Subcutaneous abdominal adipose tissue (tissue), 5 donors: Measurements from ENCODE around the gene F5.

Experiments
- H3K27ac ChIP-seq: one replicate; pipeline ENCODE4 v1.7.0; 2013; ENCODE audit warnings: low read depth, mild to moderate bottlenecking, inconsistent platforms, low read length, moderate library complexity
- H3K27me3 ChIP-seq, 5 donors: one replicate each; pipeline ENCODE4 v1.7.0; 2013; ENCODE audit warnings: low read length in 5 of 5, inconsistent platforms in 1 of 5; ENCODE audit not compliant: control insufficient read depth in 5 of 5, insufficient read depth in 4 of 5
- H3K36me3 ChIP-seq, 5 donors: one replicate each; pipeline ENCODE4 v1.7.0; 2013; ENCODE audit warnings: low read length in 5 of 5; ENCODE audit not compliant: control insufficient read depth in 5 of 5, insufficient read depth in 5 of 5
- H3K4me1 ChIP-seq, 5 donors: one replicate each; pipeline ENCODE4 v1.7.0; 2013; ENCODE audit warnings: low read length in 5 of 5, mild to moderate bottlenecking in 3 of 5, moderate library complexity in 1 of 5; ENCODE audit not compliant: control insufficient read depth in 5 of 5, insufficient read depth in 5 of 5
- H3K4me3 ChIP-seq, 5 donors: one replicate each; pipeline ENCODE4 v1.7.0; 2013; ENCODE audit warnings: low read length in 5 of 5, low read depth in 1 of 5
- H3K9ac ChIP-seq, 5 donors: one replicate each; pipeline ENCODE4 v1.7.0; 2013; ENCODE audit warnings: low read length in 5 of 5, mild to moderate bottlenecking in 4 of 5, moderate library complexity in 3 of 5
- H3K9me3 ChIP-seq, 5 donors: one replicate each; pipeline ENCODE4 v1.7.0; 2013; ENCODE audit warnings: low read length in 5 of 5; ENCODE audit not compliant: control insufficient read depth in 5 of 5
- donor health status: healthy.
- donor health status: healthy.
- donor health status: healthy.
- donor health status: healthy.
- donor health status: healthy.

F5 gene

DNA sequence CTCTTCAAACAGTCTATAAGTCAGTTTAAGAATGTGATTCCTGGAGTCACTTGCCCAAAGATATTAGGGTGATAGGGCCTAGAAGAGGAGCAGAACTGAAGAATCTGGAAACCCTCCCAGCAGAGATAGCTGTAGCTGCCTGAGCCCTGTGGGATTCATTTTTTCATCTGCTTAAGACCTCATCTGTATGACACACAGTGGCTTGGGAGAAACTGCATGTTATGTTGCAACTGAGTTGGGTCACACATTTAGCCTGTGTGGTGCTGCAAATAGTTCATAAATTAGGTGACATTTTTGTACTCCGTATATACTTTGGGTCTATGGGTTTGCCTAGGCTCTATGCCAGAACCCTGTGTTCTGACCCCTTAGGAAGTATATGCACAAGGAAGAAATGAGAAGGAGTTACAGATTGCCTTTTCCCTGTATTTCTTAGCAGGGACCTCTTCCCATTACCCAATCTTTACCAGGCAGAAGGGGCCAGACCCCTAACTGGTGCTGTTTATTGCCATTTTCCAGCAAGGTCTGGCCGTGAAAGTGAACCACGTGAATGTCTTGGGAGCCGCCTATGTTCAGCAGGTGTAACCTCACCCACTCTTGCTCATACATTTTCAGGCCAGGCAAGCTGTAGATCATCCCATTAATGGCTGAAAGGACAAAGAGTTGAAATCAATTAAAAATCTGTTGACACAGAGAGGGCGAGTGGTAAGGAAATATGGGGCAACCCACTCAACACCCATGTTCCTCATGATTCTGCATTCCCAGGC lies 58.6 kb downstream of the F5 start:
- peak overlapping the region; percentile 0 for H3K27ac ChIP-seq
- H3K4me3 ChIP-seq, result no peak overlapping the region
- H3K27me3 ChIP-seq, result no peaks in the 10 kb centered on the region
- H3K36me3 ChIP-seq, result no peaks in the 10 kb centered on the region
- no peaks in the 10 kb centered on the region for H3K9me3 ChIP-seq
- H3K9ac ChIP-seq, result peak overlapping the region in 1 of 5 donors; percentile 20
- H3K4me1 ChIP-seq, result peaks cover 0 to 15% (median 14%) of the 10 kb centered on the region in 5 donors

DNA sequence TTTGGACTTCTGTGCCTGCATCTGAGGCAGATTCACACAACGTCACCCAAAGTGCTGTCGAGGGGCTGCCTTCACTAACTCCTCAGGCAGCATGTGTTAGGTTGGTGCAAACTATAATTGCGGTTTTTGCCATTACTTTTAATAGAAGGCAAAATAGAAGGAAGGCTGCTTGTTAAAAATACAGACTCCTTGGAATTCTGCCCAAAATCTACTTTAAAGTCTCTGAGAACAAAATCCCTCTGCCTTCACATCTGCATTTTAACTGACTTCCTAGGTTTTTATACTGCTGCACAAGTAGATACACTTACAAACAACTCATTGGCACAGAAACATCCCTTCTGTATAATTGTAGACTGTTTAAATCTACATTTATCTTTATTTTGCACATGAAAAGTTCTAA lies 59.3 kb downstream of the F5 start:
- H3K36me3 ChIP-seq, result no peaks in the 10 kb centered on the region
- no peak overlapping the region for H3K9ac ChIP-seq
- H3K27me3 ChIP-seq, result no peaks in the 10 kb centered on the region
- H3K4me1 ChIP-seq, result peaks cover 0 to 15% (median 14%) of the 10 kb centered on the region in 5 donors
- H3K9me3 ChIP-seq, result no peaks in the 10 kb centered on the region
- no peak overlapping the region for H3K4me3 ChIP-seq
- no peak overlapping the region for H3K27ac ChIP-seq

DNA sequence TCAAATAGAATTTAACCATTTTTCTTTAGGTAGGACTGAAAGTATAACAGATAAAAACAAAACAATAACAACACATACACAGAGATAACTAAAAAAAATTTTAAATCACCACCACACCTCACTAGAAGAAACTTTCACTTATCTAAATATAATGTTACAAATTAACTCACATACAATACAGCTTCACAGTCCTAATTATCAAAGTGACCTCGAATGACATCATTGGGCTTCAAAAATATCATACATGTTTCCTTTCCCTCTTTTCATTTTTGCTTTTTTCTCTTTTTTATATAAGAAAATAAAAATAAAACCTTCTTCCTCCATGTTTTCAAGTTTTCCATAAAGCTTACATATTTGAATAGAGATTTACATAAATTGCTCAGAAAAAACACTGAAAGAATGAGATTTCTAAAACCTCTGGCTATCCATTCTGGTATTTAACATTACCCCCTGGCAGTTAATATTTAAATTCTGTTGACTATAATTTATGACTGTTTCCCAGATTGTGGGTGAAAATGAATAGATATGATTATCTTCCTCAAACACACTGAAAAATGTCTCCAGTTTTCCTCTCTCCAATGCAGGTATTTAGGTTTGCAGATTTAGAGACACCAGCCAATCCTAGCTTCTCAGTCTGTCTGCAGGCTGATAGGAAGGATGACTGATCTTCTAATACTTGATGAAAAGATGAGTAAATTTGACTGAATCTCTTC lies 60.0 kb downstream of the F5 start:
- H3K4me3 ChIP-seq, result no peak overlapping the region
- peaks cover 0 to 15% (median 14%) of the 10 kb centered on the region in 5 donors for H3K4me1 ChIP-seq
- H3K9me3 ChIP-seq, result no peaks in the 10 kb centered on the region
- no peaks in the 10 kb centered on the region for H3K27me3 ChIP-seq
- H3K9ac ChIP-seq, result no peak overlapping the region
- H3K36me3 ChIP-seq, result no peaks in the 10 kb centered on the region
- H3K27ac ChIP-seq, result no peak overlapping the region

DNA sequence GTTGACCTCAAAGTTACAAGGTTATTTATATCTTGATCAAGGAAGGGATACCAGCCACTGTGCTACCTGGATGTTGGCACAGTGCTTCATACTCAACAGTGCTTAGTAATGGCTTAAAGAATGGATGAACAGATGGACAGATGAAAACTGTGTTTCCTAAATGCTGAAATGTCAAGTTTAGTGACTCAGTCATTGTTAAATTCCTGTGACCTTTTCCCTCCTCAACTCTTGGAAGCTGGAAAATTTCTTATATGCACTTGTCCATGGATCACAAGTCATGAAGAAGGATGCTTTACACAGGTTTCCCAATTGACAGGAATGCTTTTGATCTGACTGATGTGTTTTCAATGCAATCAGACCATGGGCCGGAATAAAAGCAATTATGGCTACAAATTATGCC lies 60.9 kb downstream of the F5 start:
- Histone ChIP-seq H3K4me3 (no peak overlapping the region), H3K9ac (no peak overlapping the region), H3K27ac (no peak overlapping the region), H3K27me3 (no peaks in the 10 kb centered on the region), H3K4me1 (peaks cover 0 to 15% (median 14%) of the 10 kb centered on the region in 5 donors), H3K36me3 (no peaks in the 10 kb centered on the region), H3K9me3 (no peaks in the 10 kb centered on the region)

DNA sequence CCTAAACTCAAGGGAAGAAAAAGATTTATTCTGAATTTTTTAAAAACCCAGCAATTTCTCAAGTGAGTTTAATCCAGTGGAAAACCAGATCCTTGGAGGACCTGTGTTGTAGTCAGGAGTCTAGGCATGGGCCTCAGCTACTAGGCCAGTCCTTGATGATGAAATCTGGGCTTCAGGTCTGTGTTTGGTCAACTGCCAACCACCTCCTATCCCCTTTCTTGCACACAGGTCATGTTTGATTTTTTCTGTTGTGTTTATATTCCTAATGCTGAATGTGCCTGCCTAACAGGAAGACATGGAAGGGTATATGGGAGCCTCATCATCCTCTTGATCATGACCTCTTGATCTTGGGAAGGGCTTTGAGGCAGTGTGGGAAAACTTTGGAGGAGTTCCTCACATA lies 62.4 kb downstream of the F5 start:
- no peak overlapping the region for H3K4me3 ChIP-seq
- H3K36me3 ChIP-seq, result no peaks in the 10 kb centered on the region
- H3K4me1 ChIP-seq, result peaks cover 0 to 15% (median 14%) of the 10 kb centered on the region in 5 donors
- H3K27ac ChIP-seq, result no peak overlapping the region
- H3K9me3 ChIP-seq, result no peaks in the 10 kb centered on the region
- H3K9ac ChIP-seq, result no peak overlapping the region
- no peaks in the 10 kb centered on the region for H3K27me3 ChIP-seq

DNA sequence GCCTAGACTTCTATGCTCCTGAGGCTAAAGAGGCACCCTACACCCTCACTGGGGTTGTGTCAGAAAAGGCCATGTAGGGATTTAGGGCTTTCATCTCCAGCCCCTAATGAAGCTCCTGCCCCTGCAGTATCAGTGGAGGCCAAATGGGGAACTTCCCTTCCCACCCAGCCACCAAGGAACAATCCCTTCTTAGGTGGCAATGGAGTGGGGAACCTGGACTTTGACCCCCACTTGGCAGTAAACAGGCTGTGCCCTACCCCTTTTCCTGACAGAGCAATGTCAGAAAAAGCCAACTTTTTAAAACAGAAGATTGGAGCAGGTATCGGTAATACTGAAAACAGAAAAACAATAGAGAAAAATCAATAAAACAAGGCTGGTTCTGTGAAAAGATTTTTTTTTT lies 65.1 kb downstream of the F5 start:
- no peak overlapping the region for H3K27ac ChIP-seq
- no peaks in the 10 kb centered on the region for H3K4me1 ChIP-seq
- H3K9me3 ChIP-seq, result no peaks in the 10 kb centered on the region
- no peaks in the 10 kb centered on the region for H3K36me3 ChIP-seq
- H3K4me3 ChIP-seq, result no peak overlapping the region
- H3K27me3 ChIP-seq, result no peaks in the 10 kb centered on the region
- H3K9ac ChIP-seq, result no peak overlapping the region

DNA sequence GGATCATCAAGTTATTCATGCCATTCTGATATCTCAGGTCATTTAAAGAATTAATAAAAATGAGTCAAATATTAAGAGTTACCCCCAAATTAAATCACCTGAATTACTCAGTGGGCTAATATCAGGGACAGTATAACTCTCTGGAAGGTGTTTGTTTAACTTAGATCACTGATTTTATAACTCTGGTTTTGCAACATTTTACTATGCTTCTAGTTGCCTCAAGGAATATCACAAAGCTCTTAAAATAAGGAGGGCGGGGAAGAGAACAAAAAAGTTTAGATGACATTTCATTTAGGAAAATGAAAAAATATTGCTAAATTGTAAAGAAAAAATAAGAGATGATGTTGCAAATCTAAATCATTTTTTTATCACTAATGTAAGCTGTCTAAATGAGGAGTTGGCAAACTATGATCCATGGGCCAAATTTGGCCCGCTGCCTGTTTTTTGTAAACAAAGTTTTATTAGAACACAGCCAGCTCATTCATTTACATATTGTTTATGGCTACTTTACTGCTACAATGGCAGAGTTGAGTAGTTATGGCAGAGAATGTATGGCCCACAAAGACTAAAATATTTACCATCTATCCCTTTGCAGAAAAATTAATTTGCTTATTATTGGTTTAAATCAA lies 68.6 kb downstream of the F5 start:
- no peaks in the 10 kb centered on the region for H3K27me3 ChIP-seq
- no peak overlapping the region for H3K4me3 ChIP-seq
- peaks cover 4 to 17% (median 11%) of the 10 kb centered on the region in 5 donors for H3K4me1 ChIP-seq
- H3K9ac ChIP-seq, result no peak overlapping the region
- H3K27ac ChIP-seq, result no peak overlapping the region
- H3K9me3 ChIP-seq, result no peaks in the 10 kb centered on the region
- no peaks in the 10 kb centered on the region for H3K36me3 ChIP-seq

DNA sequence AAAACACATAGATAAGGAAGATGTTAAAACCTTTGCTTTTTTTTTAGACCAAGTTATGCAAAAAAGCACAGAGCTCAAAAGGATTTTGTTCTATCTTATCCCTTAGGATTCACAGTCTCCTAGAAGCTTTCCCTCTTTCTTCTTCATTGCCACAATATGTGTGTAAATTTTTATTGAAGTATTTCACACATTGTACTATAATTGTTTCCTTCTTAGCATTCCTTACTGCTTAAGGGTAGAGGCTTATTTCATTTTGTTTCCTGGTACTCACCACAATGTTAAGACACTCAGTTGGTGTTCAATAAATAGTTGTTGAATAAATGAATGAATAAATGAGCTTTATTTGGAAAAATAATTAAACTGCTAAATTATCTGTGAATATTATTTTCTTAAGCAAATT lies 70.6 kb downstream of the F5 start:
- Histone ChIP-seq H3K4me1 (peaks cover 4 to 33% (median 11%) of the 10 kb centered on the region in 5 donors), H3K4me3 (no peak overlapping the region), H3K9ac (no peak overlapping the region), H3K27me3 (no peaks in the 10 kb centered on the region), H3K9me3 (no peaks in the 10 kb centered on the region), H3K36me3 (no peaks in the 10 kb centered on the region), H3K27ac (no peak overlapping the region)

DNA sequence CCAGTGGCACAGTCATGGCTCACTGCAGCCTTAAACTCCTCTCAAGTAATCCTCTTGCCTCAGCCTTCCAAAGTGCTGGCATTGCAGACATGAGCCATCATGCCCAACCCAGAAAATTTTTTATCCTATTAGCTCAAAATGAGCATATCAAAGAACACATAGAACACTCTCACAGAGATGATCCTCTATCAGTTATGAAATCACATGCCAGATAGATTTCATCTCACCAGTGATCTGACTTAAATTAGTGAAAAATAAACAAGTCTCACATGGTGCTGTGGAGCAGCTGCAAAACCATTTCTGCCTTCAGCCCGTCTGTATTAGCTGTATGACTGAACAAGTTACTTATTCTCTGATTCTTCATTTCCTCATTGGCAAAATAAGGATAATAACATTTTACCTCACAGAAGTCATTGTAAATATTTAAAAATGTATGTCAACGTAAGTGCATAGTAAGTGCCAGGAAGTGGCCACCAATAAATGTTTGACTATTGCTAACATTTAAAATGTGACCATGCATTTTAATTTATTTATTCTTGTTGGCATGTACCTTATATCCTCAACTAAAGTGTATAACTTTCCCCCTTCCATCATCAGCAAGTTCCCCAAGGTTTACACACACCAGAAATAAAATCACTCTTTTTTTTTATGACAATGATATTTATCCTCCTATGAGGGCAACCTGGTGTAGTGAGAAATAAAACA lies 71.6 kb downstream of the F5 start:
- Histone ChIP-seq H3K9me3 (no peaks in the 10 kb centered on the region), H3K4me1 (peaks cover 4 to 35% (median 11%) of the 10 kb centered on the region in 5 donors), H3K4me3 (no peak overlapping the region), H3K9ac (no peak overlapping the region), H3K27ac (peak overlapping the region; percentile 96), H3K36me3 (no peaks in the 10 kb centered on the region), H3K27me3 (no peaks in the 10 kb centered on the region)
